ENCODE results near the gene ATP2B3. TPM values are rescaled to one million over a fixed set of nuclear protein-coding genes. Genes with fewer than 3 reads are reported as not detected.

ATP2B3 gene
- total RNA-seq, 1 experiment from 2014 or later = 0.35 TPM

- no peak overlapping the region for H2AFZ ChIP-seq (ENCODE audit: low read length)
- Mint-ChIP-seq H3K9me3 (peaks cover 43 to 65% of the 10 kb centered on the region in 2 experiments), H3K27me3 (ENCODE audit: low read depth) (peaks cover 34% of the 10 kb centered on the region), H3K36me3 (ENCODE audit: insufficient read depth in 1 of 3, low read depth in 3 of 3) (peaks cover 0 to 9% (median 3%) of the 10 kb centered on the region in 3 experiments; a peak in 3 of 7 replicates), H3K4me1 (peaks cover 2% of the 10 kb centered on the region in 2 experiments; a peak in 3 of 4 replicates), H3K27ac (no peak overlapping the region), H3K4me3 (no peak overlapping the region)
- no peaks in the 10 kb centered on the region; the same call in 1 of the 2 replicates for H3K4me1 ChIP-seq (ENCODE audit: insufficient read depth, low read length)
- no peaks in the 10 kb centered on the region for H3K79me1 ChIP-seq (ENCODE audit: insufficient read depth, low read depth, low read length, poor library complexity, severe bottlenecking)
- DNase-seq = no peak
- H2BK5ac ChIP-seq (ENCODE audit: insufficient read length, low read length) = no peak overlapping the region
- no peaks in the 10 kb centered on the region for H3K23me2 ChIP-seq (ENCODE audit: insufficient read length, low read depth, low read length, poor library complexity, severe bottlenecking)
- H4K91ac ChIP-seq (ENCODE audit: insufficient read length, low read depth, low read length) = no peak overlapping the region
- H3K56ac ChIP-seq (ENCODE audit: insufficient read length, low read depth, low read length) = no peak overlapping the region
- H2BK15ac ChIP-seq (ENCODE audit: low read depth, low read length) = no peak overlapping the region
- H3K4ac ChIP-seq (ENCODE audit: low read depth, low read length) = no peak overlapping the region
- H3K4me2 ChIP-seq (ENCODE audit: insufficient read depth, insufficient read length, low read length) = no peak overlapping the region
- H4K8ac ChIP-seq (replicated peaks; ENCODE audit: insufficient read length, low read depth, low read length) = no peak overlapping the region
- no peak overlapping the region for H4K5ac ChIP-seq (ENCODE audit: insufficient read length, low read depth, low read length)
- no peak overlapping the region for H2AK5ac ChIP-seq (ENCODE audit: insufficient read length, low read length)
- no peak overlapping the region for H2BK120ac ChIP-seq (ENCODE audit: low read depth, low read length, poor library complexity, severe bottlenecking)
- H3K27ac ChIP-seq (ENCODE audit: insufficient read length, low read depth, low read length) = no peak overlapping the region
- H4K20me1 ChIP-seq (ENCODE audit: control insufficient read depth, insufficient read depth, insufficient read length) = no peaks in the 10 kb centered on the region
- no peaks in the 10 kb centered on the region for H3K79me2 ChIP-seq (ENCODE audit: insufficient read depth, low read length)
- no peak for TF ChIP-seq CTCF (conservative IDR thresholded peaks at IDR 0.05)
- H3T11ph ChIP-seq (ENCODE audit: low read length) = no peak overlapping the region
- H3K27me3 ChIP-seq (ENCODE audit: insufficient read depth, low read length) = peaks cover 3% of the 10 kb centered on the region
- no peak overlapping the region for H2BK12ac ChIP-seq (ENCODE audit: insufficient read length, low read depth, low read length)
- H3K18ac ChIP-seq (ENCODE audit: insufficient read length, low read depth, low read length) = no peak overlapping the region
- no peak overlapping the region for H3K23ac ChIP-seq (ENCODE audit: insufficient read length, low read depth, low read length)
- H3K9ac ChIP-seq (ENCODE audit: extremely low read depth, insufficient read length, low read length) = no peak overlapping the region
- H3K14ac ChIP-seq (ENCODE audit: insufficient read depth, low read length) = no peak overlapping the region; the same call in 1 of the 2 replicates
- peaks cover 16% of the 10 kb centered on the region for H3K9me3 ChIP-seq (ENCODE audit: control insufficient read depth, low read depth, low read length)
- H2BK20ac ChIP-seq (ENCODE audit: low read depth, low read length, poor library complexity, severe bottlenecking) = no peak overlapping the region
- no CpG with 5 or more reads among the region's 11 CpGs for WGBS (ENCODE audit: extremely low coverage, insufficient read length, low lambda C conversion rate)
These were observed 41.6 kb upstream of the ATP2B3 start for GRCh38 chrX:153475751-153476281.

Data from H9 (cell line).